OCI-LY3 (cell line): ENCODE data around the gene UPK2.

Experiments used
- CTCF ChIP-seq: fragments of 200-600, 300-600 bp; sonication (generic); IDR thresholded peaks from 2 replicates; pipeline ENCODE4 v1.5.1; 2014; ENCODE audit warnings: antibody characterized with exemption, low read length, low read depth
- EZH2phosphoT487 ChIP-seq: fragments of 200-600 bp; shearing (Covaris generic); IDR thresholded peaks from 2 replicates; pipeline ENCODE4 v1.6.1; 2018; ENCODE audit warnings: antibody characterized with exemption, mixed run types, low read depth

GRCh38 chr11:118914987-118915386, 41.1 kb upstream of the UPK2 start:
- no peak for TF ChIP-seq CTCF
- no peak for TF ChIP-seq EZH2phosphoT487
